HL-60 (cell line): ENCODE data around the gene AGAP1.

Source experiments
- POLR2AphosphoS5 ChIP-seq: IDR thresholded peaks from 2 replicates; pipeline ENCODE4 v1.6.1; 2012; ENCODE audit warnings: low read depth
- SPI1 ChIP-seq: IDR thresholded peaks from 2 replicates; pipeline ENCODE4 v1.6.1; 2012; ENCODE audit warnings: low read depth, mild to moderate bottlenecking, borderline replicate concordance
- TF ChIP-seq, protein P1 (sequence below): IDR thresholded peaks from one replicate; pipeline ENCODE4 v1.5.1; 2011; ENCODE audit warnings: low read length, control low read depth, inconsistent platforms; ENCODE audit not compliant: insufficient read depth

DNA sequence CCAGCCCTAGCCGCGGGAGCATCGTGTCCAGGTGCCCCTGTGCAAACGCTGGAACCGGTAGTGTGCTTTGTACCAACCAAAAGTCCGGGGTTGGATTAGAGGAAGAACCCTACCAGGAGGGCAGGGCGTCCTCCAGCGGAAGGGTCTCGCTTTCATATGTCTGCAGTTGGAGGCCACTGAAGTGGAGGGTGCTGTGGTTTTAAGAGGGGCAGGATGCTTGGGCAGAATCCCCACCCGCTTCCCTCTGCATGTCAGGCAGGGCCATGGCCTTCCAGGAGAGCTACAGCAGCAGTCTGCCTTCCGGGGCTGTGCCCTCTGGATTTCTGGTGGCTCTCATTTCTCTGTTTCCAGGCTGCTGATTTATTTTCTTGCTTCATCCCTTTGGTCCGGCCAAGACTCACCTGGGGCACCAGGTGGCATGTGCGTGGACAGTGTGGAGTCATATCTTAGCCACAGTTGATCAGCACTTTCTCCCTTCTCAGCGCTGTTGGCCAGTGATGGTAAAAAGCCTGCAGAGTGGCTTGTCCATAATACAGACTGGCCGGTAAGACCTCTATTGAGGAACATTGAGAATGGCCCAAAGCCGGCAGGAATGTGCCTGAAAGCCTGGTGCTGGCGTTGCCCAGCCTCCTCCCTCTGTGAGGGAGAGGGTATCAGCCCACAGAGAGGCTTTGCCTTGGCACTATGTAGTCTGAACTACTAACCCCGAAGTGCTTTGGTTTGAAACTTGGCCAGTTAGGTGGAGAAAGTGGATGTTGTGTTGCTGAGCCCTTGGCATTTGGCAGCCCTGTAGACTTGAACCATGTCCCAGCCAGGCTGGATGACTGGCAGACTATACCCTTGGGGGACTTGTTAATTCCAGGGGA is 1.8 kb downstream of the AGAP1 start:
- TF ChIP-seq, protein P1, sequence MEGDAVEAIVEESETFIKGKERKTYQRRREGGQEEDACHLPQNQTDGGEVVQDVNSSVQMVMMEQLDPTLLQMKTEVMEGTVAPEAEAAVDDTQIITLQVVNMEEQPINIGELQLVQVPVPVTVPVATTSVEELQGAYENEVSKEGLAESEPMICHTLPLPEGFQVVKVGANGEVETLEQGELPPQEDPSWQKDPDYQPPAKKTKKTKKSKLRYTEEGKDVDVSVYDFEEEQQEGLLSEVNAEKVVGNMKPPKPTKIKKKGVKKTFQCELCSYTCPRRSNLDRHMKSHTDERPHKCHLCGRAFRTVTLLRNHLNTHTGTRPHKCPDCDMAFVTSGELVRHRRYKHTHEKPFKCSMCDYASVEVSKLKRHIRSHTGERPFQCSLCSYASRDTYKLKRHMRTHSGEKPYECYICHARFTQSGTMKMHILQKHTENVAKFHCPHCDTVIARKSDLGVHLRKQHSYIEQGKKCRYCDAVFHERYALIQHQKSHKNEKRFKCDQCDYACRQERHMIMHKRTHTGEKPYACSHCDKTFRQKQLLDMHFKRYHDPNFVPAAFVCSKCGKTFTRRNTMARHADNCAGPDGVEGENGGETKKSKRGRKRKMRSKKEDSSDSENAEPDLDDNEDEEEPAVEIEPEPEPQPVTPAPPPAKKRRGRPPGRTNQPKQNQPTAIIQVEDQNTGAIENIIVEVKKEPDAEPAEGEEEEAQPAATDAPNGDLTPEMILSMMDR, result no peak
- TF ChIP-seq POLR2AphosphoS5 (no peak), SPI1 (no peak)
